ENCODE measurements around the gene S100A4.
"Not testable (repeated sequence)": the region's sequence is repeated elsewhere in the genome, so short reads cannot be mapped to it uniquely, and the experiment has no call there.

The S100A4 gene

DNA sequence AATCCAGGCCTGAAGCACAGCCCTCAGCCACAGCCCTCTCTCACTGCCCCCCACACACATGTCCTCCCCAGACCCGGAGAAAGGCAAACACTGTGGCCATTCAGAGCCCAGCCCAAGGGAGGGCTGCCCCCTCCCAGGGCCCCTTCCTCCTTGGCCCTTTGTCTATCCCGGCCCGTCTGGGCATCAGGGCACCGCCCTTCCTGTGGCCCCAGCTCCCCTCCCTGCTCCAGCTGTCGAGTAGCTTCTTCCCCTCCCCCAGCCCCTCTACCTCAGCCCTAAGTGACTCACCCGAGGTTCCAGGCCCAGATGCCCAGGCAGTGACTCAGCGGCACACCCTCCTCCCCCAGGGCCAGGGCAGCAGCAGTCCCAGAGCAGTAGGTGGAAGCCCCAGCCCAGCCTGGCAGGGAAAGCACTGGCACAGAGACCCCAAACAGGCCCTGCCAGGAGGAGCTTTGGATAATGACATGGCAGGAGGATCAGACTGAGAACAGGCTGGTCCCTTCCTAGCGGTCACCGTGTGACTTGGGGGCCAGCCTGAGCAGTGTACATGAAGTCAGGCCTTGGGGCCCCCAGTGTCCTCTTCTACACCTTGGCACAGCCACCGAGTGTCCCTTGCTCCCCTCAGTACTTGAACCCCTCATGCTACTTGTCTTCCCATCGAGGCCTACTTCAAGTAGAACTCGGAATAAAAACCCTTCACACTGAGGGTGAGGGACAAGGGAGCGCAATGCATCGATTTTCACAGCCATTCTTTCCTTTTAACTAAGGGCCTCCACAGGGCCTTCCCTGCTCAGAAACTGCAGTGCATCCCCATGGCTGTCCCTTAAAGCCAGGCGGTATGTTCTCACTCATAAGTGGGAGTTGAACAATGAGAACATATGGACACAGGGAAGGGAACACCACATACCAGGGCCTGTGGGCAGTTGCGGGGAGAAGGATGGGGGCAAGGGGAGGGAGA lies 21.1 kb upstream of the S100A4 start:
- TF ChIP-seq, protein P1, sequence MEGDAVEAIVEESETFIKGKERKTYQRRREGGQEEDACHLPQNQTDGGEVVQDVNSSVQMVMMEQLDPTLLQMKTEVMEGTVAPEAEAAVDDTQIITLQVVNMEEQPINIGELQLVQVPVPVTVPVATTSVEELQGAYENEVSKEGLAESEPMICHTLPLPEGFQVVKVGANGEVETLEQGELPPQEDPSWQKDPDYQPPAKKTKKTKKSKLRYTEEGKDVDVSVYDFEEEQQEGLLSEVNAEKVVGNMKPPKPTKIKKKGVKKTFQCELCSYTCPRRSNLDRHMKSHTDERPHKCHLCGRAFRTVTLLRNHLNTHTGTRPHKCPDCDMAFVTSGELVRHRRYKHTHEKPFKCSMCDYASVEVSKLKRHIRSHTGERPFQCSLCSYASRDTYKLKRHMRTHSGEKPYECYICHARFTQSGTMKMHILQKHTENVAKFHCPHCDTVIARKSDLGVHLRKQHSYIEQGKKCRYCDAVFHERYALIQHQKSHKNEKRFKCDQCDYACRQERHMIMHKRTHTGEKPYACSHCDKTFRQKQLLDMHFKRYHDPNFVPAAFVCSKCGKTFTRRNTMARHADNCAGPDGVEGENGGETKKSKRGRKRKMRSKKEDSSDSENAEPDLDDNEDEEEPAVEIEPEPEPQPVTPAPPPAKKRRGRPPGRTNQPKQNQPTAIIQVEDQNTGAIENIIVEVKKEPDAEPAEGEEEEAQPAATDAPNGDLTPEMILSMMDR (IDR thresholded peaks at IDR 0.05; ENCODE audit: extremely low read depth, missing control alignments), result no peak
- no peak for DNase-seq (ENCODE audit: low spot score)

GRCh38 chr1:153565529-153566374 lies 20.1 kb upstream of the S100A4 start, which contains the start of gene S100A2:
Gene S100A2 (minus strand): TSS chr1:153565844. CDS start chr1:153563877, 1,967 bp downstream.
- TF ChIP-seq, protein P1 (IDR thresholded peaks at IDR 0.05; ENCODE audit: extremely low read depth, missing control alignments), result no peak
- DNase-seq (ENCODE audit: low spot score), result no peak

DNA sequence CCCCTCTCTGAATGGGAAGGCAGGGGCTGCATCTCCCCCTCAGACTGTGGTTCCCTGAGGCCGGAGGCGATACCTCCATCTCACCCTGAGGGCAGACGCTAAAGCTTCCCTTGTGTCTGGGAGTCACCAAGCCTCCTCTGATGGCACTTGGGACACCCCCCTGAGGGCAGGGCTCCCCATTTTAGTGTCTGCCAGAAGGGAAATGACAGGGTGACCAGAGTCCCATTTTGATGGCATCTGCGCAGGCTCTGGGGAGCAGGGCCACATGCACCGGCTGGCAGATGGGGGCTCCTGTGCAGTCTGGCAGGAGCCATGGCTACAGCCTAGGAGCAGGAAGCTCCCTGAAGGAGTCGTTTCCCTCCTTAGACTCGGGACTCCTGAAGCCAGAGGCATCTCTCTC lies 18.4 kb upstream of the S100A4 start:
- DNase-seq (ENCODE audit: low spot score), result no peak
- TF ChIP-seq, protein P1 (IDR thresholded peaks at IDR 0.05; ENCODE audit: extremely low read depth, missing control alignments), result no peak

GRCh38 chr1:153563483-153563901 lies 17.9 kb upstream of the S100A4 start:
- TF ChIP-seq, protein P1 (IDR thresholded peaks at IDR 0.05; ENCODE audit: extremely low read depth, missing control alignments), result no peak
- DNase-seq (ENCODE audit: low spot score), result no peak

- not testable (repeated sequence) for DNase-seq (ENCODE audit: low spot score)
These were observed 16.4 kb upstream of the S100A4 start for GRCh38 chr1:153562021-153562420.

DNA sequence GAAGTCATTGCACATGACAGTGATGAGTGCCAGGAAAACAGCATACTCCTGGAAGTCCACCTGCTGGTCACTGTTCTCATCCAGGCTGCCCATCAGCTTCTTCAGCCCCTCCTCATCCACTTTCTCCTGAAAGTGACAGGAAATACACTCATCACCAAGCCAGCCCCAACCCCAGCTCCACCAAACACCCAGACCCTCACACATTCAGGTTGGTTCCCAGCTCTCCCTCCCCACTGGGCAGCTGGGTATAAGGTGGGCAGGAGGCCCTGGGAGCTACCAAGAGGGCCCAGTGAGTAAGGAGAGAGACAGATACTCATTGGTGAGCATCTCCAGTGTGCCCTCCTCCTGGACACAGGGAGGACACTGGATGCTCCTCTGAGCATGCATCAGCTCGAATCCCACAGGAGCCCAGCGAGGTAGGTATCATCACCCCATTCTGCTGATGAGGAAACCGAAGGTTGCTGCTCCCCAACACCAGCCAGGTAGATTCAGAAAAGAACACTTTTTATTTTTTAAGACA lies 15.9 kb upstream of the S100A4 start:
- TF ChIP-seq, protein P1 (IDR thresholded peaks at IDR 0.05; ENCODE audit: extremely low read depth, missing control alignments), result no peak
- DNase-seq (ENCODE audit: low spot score), result no peak

GRCh38 chr1:153560771-153561465 lies 15.3 kb upstream of the S100A4 start:
- TF ChIP-seq, protein P1 (IDR thresholded peaks at IDR 0.05; ENCODE audit: extremely low read depth, missing control alignments), result no peak

More at GRCh38 chr1:153560771-153561465, 15.3 kb upstream of the S100A4 start:
- DNase-seq (ENCODE audit: low spot score), result no peak

Measured in GM20000 (cell line).